ENCODE measurements around the gene KIAA0040.

KIAA0040 gene

GRCh38 chr1:175145899-175146528 lies 46.6 kb downstream of the KIAA0040 start:
- no peak for DNase-seq (ENCODE audit: extremely low spot score)
- ChIA-PET POLR2A (interaction anchor here (0.6 kb wide), 2 partner anchors 21 to 191 kb away, joined by 3 read pairs; no protein-coding TSS in a partner anchor), CTCF (interaction anchor here (0.6 to 18.0 kb wide), 42 partner anchors 10 to 424 kb away, joined by 3 to 431 read pairs (median 4); partner anchors contain the start of gene MRPS14)
- TF ChIP-seq CTCF (IDR thresholded peaks at IDR 0.05; ENCODE audit: control extremely low read depth, extremely low read depth, low read depth, missing control alignments): no peak

GRCh38 chr1:175138579-175138978 lies 54.0 kb downstream of the KIAA0040 start:
- CTCF ChIA-PET: interaction anchor here (1.4 to 19.8 kb wide), 4 partner anchors 8 to 180 kb away, joined by 4 to 431 read pairs (median 148); no protein-coding TSS in a partner anchor
- no peak for DNase-seq (ENCODE audit: extremely low spot score)
- POLR2A ChIA-PET: no interaction called here
- TF ChIP-seq CTCF (IDR thresholded peaks at IDR 0.05; ENCODE audit: control extremely low read depth, extremely low read depth, low read depth, missing control alignments): no peak

GRCh38 chr1:175137369-175137768 lies 55.2 kb downstream of the KIAA0040 start:
- ChIA-PET CTCF (interaction anchor here (2.1 to 19.8 kb wide), 3 partner anchors 10 to 181 kb away, joined by 8 to 431 read pairs (median 289); no protein-coding TSS in a partner anchor), POLR2A (no interaction called here)
- no peak for DNase-seq (ENCODE audit: extremely low spot score)
- TF ChIP-seq CTCF (IDR thresholded peaks at IDR 0.05; ENCODE audit: control extremely low read depth, extremely low read depth, low read depth, missing control alignments): no peak

GRCh38 chr1:175136246-175136645 lies 56.3 kb downstream of the KIAA0040 start:
- no peak for DNase-seq (ENCODE audit: extremely low spot score)
- ChIA-PET POLR2A (no interaction called here), CTCF (interaction anchor here (1.3 to 19.8 kb wide), 6 partner anchors 11 to 182 kb away, joined by 4 to 431 read pairs (median 19); no protein-coding TSS in a partner anchor)
- no peak for TF ChIP-seq CTCF (IDR thresholded peaks at IDR 0.05; ENCODE audit: control extremely low read depth, extremely low read depth, low read depth, missing control alignments)

GRCh38 chr1:175134500-175134899 lies 58.1 kb downstream of the KIAA0040 start:
- ChIA-PET POLR2A (no interaction called here), CTCF (interaction anchor here (1.2 to 19.8 kb wide), 7 partner anchors 9 to 184 kb away, joined by 3 to 289 read pairs (median 6); no protein-coding TSS in a partner anchor)
- no peak for TF ChIP-seq CTCF (IDR thresholded peaks at IDR 0.05; ENCODE audit: control extremely low read depth, extremely low read depth, low read depth, missing control alignments)
- DNase-seq (ENCODE audit: extremely low spot score): no peak

- ChIA-PET POLR2A (no interaction called here), CTCF (interaction anchor here (0.9 to 19.8 kb wide), 8 partner anchors 9 to 185 kb away, joined by 3 to 289 read pairs (median 5); no protein-coding TSS in a partner anchor)
- no peak for DNase-seq (ENCODE audit: extremely low spot score)
- TF ChIP-seq CTCF (IDR thresholded peaks at IDR 0.05; ENCODE audit: control extremely low read depth, extremely low read depth, low read depth, missing control alignments): no peak
Observed at GRCh38 chr1:175133673-175134435, 58.7 kb downstream of the KIAA0040 start.

Measured in GM10248 (cell line).